MCF 10A (cell line): ENCODE data around the gene RALGPS1. TPM values are rescaled to one million over a fixed set of nuclear protein-coding genes. Genes with fewer than 3 reads are reported as not detected.

Source experiments
- BruUV-seq: library from RNA; stranded (reverse); fragments of 400-500 nt; replicated peaks from 2 replicates; lab custom pipeline; 2021; lab: Mats Ljungman, UMichigan
- CTCF ChIA-PET: fragments of 300-600 bp; sonication (Branson Sonifier 250); formaldehyde crosslinking; extraction: SDS; loops from one replicate; lab custom pipeline; 2021; ENCODE audit warnings: antibody characterized with exemption, inconsistent platforms; lab: Yijun Ruan, JAX
- POLR2A ChIA-PET: fragments of 300-600, 350-650 bp; sonication (Branson Sonifier 250); formaldehyde crosslinking; extraction: SDS; loops from one replicate; lab custom pipeline; 2020; ENCODE audit warnings: antibody characterized with exemption, inconsistent platforms; lab: Yijun Ruan, JAX
- DNase-seq: peaks from one replicate; pipeline ENCODE4 v3.0.0-alpha.2; 2018; ENCODE audit not compliant: unreplicated experiment
- H3K27ac Mint-ChIP-seq: one replicate; pipeline ENCODE4 v1.8.0; 2022; ENCODE audit warnings: mild to moderate bottlenecking, low read depth, mixed read lengths; ENCODE audit not compliant: unreplicated experiment
- H3K27me3 Mint-ChIP-seq: one replicate; pipeline ENCODE4 v1.8.0; 2022; ENCODE audit warnings: mixed read lengths; ENCODE audit not compliant: insufficient read depth, unreplicated experiment
- H3K36me3 Mint-ChIP-seq: one replicate; pipeline ENCODE4 v1.8.0; 2022; ENCODE audit warnings: mild to moderate bottlenecking, moderate library complexity, mixed read lengths; ENCODE audit not compliant: insufficient read depth, unreplicated experiment
- H3K4me1 Mint-ChIP-seq: one replicate; pipeline ENCODE4 v1.8.0; 2022; ENCODE audit warnings: mixed read lengths; ENCODE audit not compliant: insufficient read depth, unreplicated experiment
- H3K4me3 Mint-ChIP-seq: one replicate; pipeline ENCODE4 v1.8.0; 2022; ENCODE audit warnings: mild to moderate bottlenecking, moderate library complexity, mixed read lengths; ENCODE audit not compliant: unreplicated experiment
- H3K9me3 Mint-ChIP-seq: one replicate; pipeline ENCODE4 v1.8.0; 2022; ENCODE audit warnings: mixed read lengths; ENCODE audit not compliant: unreplicated experiment
- intact Hi-C: fragments of 100-400 bp; cut with micrococcal nuclease; formaldehyde crosslinking; loops from 2 replicates; pipeline ENCODE4 v1.14.1; 2022
- total RNA-seq: library from RNA; stranded (reverse); gene quantifications from 2 replicates; pipeline ENCODE4 v1.2.3, GENCODE V29; 2022
- TF ChIP-seq, protein P1 (sequence below): fragments of 200-600 bp; IDR thresholded peaks from one replicate; pipeline ENCODE4 v1.8.0; 2022; ENCODE audit warnings: antibody characterized with exemption, mild to moderate bottlenecking; ENCODE audit not compliant: unreplicated experiment

Gene RALGPS1
- total RNA-seq, 1 experiment from 2014 or later = 2.4 TPM

DNA sequence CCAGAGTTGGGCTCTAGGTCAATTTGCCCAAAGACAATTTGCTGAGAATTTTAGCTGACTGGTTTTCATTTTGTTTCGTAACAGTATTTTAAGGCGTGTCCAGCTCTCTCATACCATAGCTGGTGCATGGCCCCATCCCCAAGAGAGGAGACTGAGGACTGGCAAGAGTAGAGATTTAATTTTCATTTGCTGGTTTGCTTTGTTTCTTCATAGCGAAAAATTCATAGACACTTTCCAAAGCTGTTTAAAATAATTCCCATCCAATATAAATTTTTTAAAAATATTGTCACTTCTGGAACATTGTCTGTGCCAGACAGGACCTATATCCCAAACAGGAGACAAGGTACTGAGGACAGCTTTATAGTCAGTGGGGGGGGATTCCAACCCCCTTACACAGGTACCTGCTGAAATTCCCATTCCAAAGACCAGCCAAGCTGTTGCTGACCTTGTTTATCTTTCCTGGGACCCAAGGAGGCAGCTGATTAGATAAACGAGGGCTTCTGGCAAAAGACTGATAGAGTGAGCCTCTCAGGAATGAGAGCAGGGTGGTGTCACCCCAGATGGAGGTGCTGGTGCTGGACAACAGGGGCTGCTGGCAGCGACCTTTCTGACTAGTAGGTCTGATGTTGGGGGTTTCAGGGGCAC is 214.6 kb downstream of the RALGPS1 start:
- no TSS peak for BruUV-seq
- TF ChIP-seq, protein P1, sequence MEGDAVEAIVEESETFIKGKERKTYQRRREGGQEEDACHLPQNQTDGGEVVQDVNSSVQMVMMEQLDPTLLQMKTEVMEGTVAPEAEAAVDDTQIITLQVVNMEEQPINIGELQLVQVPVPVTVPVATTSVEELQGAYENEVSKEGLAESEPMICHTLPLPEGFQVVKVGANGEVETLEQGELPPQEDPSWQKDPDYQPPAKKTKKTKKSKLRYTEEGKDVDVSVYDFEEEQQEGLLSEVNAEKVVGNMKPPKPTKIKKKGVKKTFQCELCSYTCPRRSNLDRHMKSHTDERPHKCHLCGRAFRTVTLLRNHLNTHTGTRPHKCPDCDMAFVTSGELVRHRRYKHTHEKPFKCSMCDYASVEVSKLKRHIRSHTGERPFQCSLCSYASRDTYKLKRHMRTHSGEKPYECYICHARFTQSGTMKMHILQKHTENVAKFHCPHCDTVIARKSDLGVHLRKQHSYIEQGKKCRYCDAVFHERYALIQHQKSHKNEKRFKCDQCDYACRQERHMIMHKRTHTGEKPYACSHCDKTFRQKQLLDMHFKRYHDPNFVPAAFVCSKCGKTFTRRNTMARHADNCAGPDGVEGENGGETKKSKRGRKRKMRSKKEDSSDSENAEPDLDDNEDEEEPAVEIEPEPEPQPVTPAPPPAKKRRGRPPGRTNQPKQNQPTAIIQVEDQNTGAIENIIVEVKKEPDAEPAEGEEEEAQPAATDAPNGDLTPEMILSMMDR = no peak
- H3K27ac Mint-ChIP-seq = no peak overlapping the region
- ChIA-PET CTCF (interaction anchor here (0.8 kb wide), 1 partner anchor 164 kb away, joined by 4 read pairs; no protein-coding TSS in a partner anchor), POLR2A (interaction anchor here (0.6 to 1.3 kb wide), 5 partner anchors 10 to 57 kb away, joined by 3 to 6 read pairs (median 3); no protein-coding TSS in a partner anchor)
- H3K4me1 Mint-ChIP-seq = peaks cover 12% of the 10 kb centered on the region
- H3K36me3 Mint-ChIP-seq = no peaks in the 10 kb centered on the region
- H3K9me3 Mint-ChIP-seq = no peaks in the 10 kb centered on the region
- peak; percentile 30 for DNase-seq
- intact Hi-C loops = no loop called here
- no peak overlapping the region for H3K4me3 Mint-ChIP-seq
- peaks cover 28% of the 10 kb centered on the region for H3K27me3 Mint-ChIP-seq

DNA sequence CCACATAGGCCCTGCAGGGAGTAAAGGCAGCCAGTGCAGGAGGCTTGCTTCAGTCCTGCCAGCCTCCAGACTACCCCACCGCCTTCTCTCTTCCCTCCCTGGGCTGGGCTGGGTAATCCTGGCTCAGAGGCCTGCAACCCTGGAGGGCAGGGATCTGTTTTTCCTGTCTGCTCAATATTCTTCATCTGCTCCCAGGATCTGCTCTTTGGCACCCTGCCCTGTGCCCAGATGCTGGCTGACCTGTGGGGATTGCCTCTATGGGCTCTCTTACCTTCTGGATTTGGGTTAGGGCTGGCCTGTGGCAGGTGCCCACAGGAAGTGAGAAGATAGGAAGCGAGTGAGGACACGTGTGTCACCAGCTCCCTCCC is 215.1 kb downstream of the RALGPS1 start:
- CTCF ChIA-PET = interaction anchor here (0.9 kb wide), 1 partner anchor 11 kb away, joined by 4 read pairs; no protein-coding TSS in a partner anchor
- TF ChIP-seq, protein P1 = no peak
- no TSS peak for BruUV-seq
- Mint-ChIP-seq H3K27ac (no peak overlapping the region), H3K27me3 (peaks cover 28% of the 10 kb centered on the region), H3K4me3 (no peak overlapping the region), H3K4me1 (peaks cover 12% of the 10 kb centered on the region), H3K36me3 (no peaks in the 10 kb centered on the region), H3K9me3 (no peaks in the 10 kb centered on the region)
- peak; percentile 12 for DNase-seq
- POLR2A ChIA-PET = interaction anchor here (1.3 kb wide), 2 partner anchors 37 to 57 kb away, joined by 6 read pairs; no protein-coding TSS in a partner anchor
- intact Hi-C loops = no loop called here

DNA sequence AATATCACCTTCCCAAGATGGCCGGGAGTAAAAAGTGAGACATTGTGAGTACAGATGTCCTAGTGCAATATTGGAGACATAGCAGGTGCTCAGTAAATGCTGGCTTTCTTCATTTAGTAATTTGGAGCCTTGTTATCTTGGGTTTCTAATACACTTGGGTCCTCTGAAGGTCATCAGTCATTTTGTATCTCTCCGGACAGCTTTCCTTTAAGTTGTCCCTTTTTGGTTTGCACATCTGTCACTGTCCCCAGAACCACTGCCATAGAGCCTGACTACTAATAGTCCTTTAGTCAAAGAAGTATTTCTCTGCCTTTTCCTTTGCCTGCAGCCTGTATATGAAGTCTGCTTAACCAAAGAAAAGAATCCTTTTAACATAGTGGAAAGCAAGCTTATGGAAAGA is 215.7 kb downstream of the RALGPS1 start:
- CTCF ChIA-PET = interaction anchor here (0.9 kb wide), 1 partner anchor 10 kb away, joined by 4 read pairs; no protein-coding TSS in a partner anchor
- Mint-ChIP-seq H3K27me3 (peaks cover 22% of the 10 kb centered on the region), H3K4me3 (no peak overlapping the region), H3K9me3 (no peaks in the 10 kb centered on the region), H3K4me1 (peaks cover 12% of the 10 kb centered on the region), H3K27ac (no peak overlapping the region), H3K36me3 (no peaks in the 10 kb centered on the region)
- DNase-seq = no peak
- TF ChIP-seq, protein P1 = no peak
- intact Hi-C loops = no loop called here
- no TSS peak for BruUV-seq
- POLR2A ChIA-PET = interaction anchor here (1.5 kb wide), 1 partner anchor 58 kb away, joined by 6 read pairs; no protein-coding TSS in a partner anchor

DNA sequence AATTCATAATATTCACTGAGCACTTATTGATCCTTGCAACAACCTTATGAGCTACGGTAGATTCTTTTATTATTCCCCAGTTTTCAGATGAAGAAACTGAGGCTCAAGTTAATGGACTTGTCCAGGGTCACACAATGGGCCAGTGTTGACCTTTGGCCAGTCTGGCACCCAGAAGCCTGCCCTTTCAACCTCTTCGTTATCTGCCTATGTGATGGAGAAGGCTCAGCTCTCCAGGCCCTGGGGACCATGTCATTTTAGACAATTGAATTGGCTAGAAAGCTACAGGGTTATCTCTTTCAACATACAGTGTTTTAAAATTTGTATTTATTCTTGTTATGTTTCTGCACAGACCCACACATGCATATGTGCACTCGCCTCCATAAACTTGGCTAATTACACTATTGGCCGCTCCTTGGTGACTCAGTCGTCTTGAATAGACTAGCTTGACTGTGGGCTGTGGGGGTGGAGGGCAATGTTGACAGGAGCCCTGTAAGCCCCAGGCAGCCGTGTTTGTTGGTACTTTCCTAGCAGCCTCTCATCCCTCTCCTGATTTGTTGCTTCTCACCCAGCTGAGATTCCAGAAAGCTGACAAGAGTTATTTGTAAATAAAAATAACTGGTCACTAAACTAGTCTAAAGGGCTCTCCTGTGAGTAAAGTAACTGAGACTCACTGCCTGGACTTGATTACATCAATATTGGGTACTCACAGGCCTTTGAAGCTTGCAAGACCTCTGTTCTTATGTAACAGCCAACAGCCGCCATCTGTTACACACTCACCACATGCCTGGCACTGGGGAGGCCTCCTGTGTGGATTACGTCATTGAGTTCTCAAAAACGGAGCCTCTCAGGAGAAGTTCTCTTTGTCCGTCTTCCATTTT is 216.3 kb downstream of the RALGPS1 start:
- TF ChIP-seq, protein P1 = no peak
- Mint-ChIP-seq H3K4me3 (no peak overlapping the region), H3K9me3 (no peaks in the 10 kb centered on the region), H3K27me3 (peaks cover 22% of the 10 kb centered on the region), H3K27ac (no peak overlapping the region), H3K36me3 (no peaks in the 10 kb centered on the region), H3K4me1 (peaks cover 12% of the 10 kb centered on the region)
- ChIA-PET POLR2A (interaction anchor here (0.7 to 1.5 kb wide), 3 partner anchors 10 to 60 kb away, joined by 3 to 6 read pairs (median 3); no protein-coding TSS in a partner anchor), CTCF (interaction anchor here (0.6 to 0.9 kb wide), 2 partner anchors 10 to 11 kb away, joined by 3 to 4 read pairs; no protein-coding TSS in a partner anchor)
- intact Hi-C loops = no loop called here
- peak; percentile 91 for DNase-seq
- no TSS peak for BruUV-seq
